ENCODE data around the gene MRTFA. TPM values are rescaled to one million over a fixed set of nuclear protein-coding genes. Genes with fewer than 3 reads are reported as not detected.

Gene MRTFA
- total RNA-seq, 1 experiment from 2014 or later = 44.7 TPM

GRCh38 chr22:40612291-40612751, 24.2 kb downstream of the MRTFA start:
- BruUV-seq (replicated peaks) = no TSS peak
- no peak for DNase-seq
- intact Hi-C loops (cut with micrococcal nuclease; ENCODE audit: unreplicated experiment) = no loop called here

GRCh38 chr22:40611606-40612005, 24.9 kb downstream of the MRTFA start:
- Histone ChIP-seq H3K79me2 (ENCODE audit: low read depth) (peaks cover 96% of the 10 kb centered on the region), H3K27me3 (ENCODE audit: insufficient read depth, low read depth) (no peaks in the 10 kb centered on the region), H3K9me2 (ENCODE audit: insufficient read depth) (no peaks in the 10 kb centered on the region), H3K4me1 (replicated peaks; ENCODE audit: insufficient read depth) (peaks cover 12% of the 10 kb centered on the region), H4K20me1 (ENCODE audit: insufficient read depth) (peaks cover 23% of the 10 kb centered on the region), H3K27ac (no peak overlapping the region), H3F3A (ENCODE audit: insufficient read depth, low read depth) (peaks cover 13% of the 10 kb centered on the region; the same call in 1 of the 2 replicates), H3K9me3 (ENCODE audit: insufficient read depth, low read depth) (no peaks in the 10 kb centered on the region), H3K4me3 (no peak overlapping the region), H3K36me3 (ENCODE audit: low read depth) (no peaks in the 10 kb centered on the region), H3K4me2 (no peak overlapping the region), H2AFZ (no peak overlapping the region)
- TF ChIP-seq CTCF (conservative IDR thresholded peaks at IDR 0.05) (no peak), EZH2 (IDR thresholded peaks at IDR 0.05; ENCODE audit: low read depth) (no peak)
- POLR2A ChIA-PET (ENCODE audit: unreplicated experiment) = no interaction called here
- no TSS peak for BruUV-seq (replicated peaks)
- CTCF ChIA-PET = no interaction called here
- intact Hi-C loops (cut with micrococcal nuclease; ENCODE audit: unreplicated experiment) = no loop called here
- no peak for DNase-seq

More at GRCh38 chr22:40612291-40612751, 24.2 kb downstream of the MRTFA start:
- Histone ChIP-seq H3K79me2 (ENCODE audit: low read depth) (peaks cover 92% of the 10 kb centered on the region), H2AFZ (no peak overlapping the region), H3K27me3 (ENCODE audit: insufficient read depth, low read depth) (no peaks in the 10 kb centered on the region), H3K36me3 (ENCODE audit: low read depth) (no peaks in the 10 kb centered on the region), H3K9me2 (ENCODE audit: insufficient read depth) (no peaks in the 10 kb centered on the region), H3K9me3 (ENCODE audit: insufficient read depth, low read depth) (no peaks in the 10 kb centered on the region), H3F3A (ENCODE audit: insufficient read depth, low read depth) (peaks cover 13% of the 10 kb centered on the region; the same call in 1 of the 2 replicates), H4K20me1 (ENCODE audit: insufficient read depth) (peaks cover 25% of the 10 kb centered on the region), H3K27ac (no peak overlapping the region), H3K4me3 (no peak overlapping the region), H3K4me1 (replicated peaks; ENCODE audit: insufficient read depth) (peaks cover 9% of the 10 kb centered on the region), H3K4me2 (no peak overlapping the region)
- ChIA-PET CTCF (interaction anchor here (0.6 kb wide), 1 partner anchor 81 kb away, joined by 3 read pairs; no protein-coding TSS in a partner anchor), POLR2A (ENCODE audit: unreplicated experiment) (no interaction called here)
- TF ChIP-seq EZH2 (IDR thresholded peaks at IDR 0.05; ENCODE audit: low read depth) (no peak), CTCF (conservative IDR thresholded peaks at IDR 0.05) (no peak)

GRCh38 chr22:40610329-40610850, 26.1 kb downstream of the MRTFA start:
- POLR2A ChIA-PET (ENCODE audit: unreplicated experiment) = interaction anchor here (0.5 to 0.6 kb wide), 2 partner anchors 76 to 422 kb away, joined by 3 to 7 read pairs; no protein-coding TSS in a partner anchor
- no TSS peak for BruUV-seq (replicated peaks)
- Histone ChIP-seq H3K9me3 (ENCODE audit: insufficient read depth, low read depth) (no peaks in the 10 kb centered on the region), H2AFZ (no peak overlapping the region), H3K4me2 (no peak overlapping the region), H4K20me1 (ENCODE audit: insufficient read depth) (peaks cover 19% of the 10 kb centered on the region), H3K4me3 (no peak overlapping the region), H3K36me3 (ENCODE audit: low read depth) (no peaks in the 10 kb centered on the region), H3K79me2 (ENCODE audit: low read depth) (peaks cover 97% of the 10 kb centered on the region), H3K27me3 (ENCODE audit: insufficient read depth, low read depth) (no peaks in the 10 kb centered on the region), H3K9me2 (ENCODE audit: insufficient read depth) (no peaks in the 10 kb centered on the region), H3K4me1 (replicated peaks; ENCODE audit: insufficient read depth) (peaks cover 23% of the 10 kb centered on the region), H3F3A (ENCODE audit: insufficient read depth, low read depth) (peaks cover 18% of the 10 kb centered on the region; the same call in 1 of the 2 replicates), H3K27ac (no peak overlapping the region)
- DNase-seq = no peak
- TF ChIP-seq EZH2 (IDR thresholded peaks at IDR 0.05; ENCODE audit: low read depth) (no peak), CTCF (conservative IDR thresholded peaks at IDR 0.05) (no peak)
- CTCF ChIA-PET = interaction anchor here (0.6 kb wide), 1 partner anchor 838 kb away, joined by 4 read pairs; no protein-coding TSS in a partner anchor
- intact Hi-C loops (cut with micrococcal nuclease; ENCODE audit: unreplicated experiment) = no loop called here

Data from PC-9 (cell line).